SHP77 treated with DMSO at 0.1 percent for 48 hours (cell line): ENCODE data around the gene SYT5.
"Not testable (repeated sequence)": the region's sequence is repeated elsewhere in the genome, so short reads cannot be mapped to it uniquely, and the experiment has no call there.

Experiments
- DNase-seq: peaks from one replicate; lab custom pipeline; 2025; lab: John Stamatoyannopoulos, UW

Gene SYT5

DNA sequence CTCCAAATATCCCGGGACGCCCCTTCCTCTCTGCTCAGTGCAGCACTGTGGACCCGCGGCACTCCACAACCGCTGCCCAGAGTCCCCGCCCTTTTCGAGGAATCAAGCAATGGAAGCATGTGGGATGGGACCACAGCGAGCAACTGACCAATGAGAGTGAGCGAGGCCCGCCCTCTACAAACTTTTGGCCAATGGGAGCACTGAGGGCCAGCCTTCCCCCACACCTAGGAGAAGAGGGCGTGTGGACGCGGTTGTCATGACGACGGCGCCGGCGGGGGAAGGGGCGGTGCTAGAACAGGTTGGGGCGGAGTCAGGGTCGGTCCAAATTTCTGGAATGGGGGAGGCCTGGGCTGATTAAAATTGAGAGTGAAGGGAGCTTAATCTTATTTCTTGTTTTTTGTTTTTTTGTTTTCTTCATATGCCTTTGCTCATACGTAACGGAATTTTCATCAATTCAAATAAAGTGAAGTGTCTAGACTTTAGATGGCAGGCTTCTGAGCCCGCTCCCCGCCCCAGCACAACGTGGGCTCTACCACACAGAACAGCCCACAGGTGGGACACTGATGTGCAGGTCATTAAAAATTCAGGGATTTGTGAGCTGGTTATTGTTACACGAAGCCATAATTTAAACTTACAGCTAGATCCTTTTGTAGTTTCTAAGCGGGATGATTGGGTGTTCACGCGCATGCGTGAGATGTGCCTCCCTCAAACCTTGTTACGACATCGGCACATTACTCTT lies 13.4 kb downstream of the SYT5 start, which contains the start of gene DNAAF3:
Gene DNAAF3, minus strand, starts transcription at position 84 of the 739 bp plus-strand sequence. CDS start 200 bp downstream, outside the sequence.
- DNase-seq, result peak; percentile 89

DNA sequence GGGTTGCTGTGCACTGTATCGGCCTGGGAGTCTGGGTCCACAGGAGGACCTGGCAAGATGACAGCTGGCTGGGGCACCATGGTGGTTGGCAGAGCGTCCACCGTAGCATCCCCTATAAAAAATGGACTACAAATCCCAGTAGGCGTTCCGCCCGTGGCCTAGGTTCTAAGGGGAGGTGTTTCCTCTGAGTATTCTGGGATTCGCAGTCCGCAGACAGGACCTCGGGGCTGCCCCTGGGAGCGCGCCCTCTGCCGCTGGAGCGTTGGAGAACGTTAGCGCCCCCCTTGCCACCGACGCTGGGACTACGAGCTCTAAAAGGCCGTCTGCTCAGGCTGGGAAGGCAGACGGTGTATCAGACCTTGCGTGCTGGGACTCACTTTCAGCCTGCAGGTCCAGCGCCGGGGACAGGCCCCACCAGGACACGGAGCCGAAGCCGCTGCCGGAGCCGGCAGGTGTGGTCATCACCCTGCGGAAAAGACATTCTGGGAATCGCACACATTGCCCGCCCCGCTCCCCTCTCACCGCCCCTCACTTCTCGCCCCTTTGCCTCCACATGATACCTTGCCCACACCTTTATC lies 14.0 kb downstream of the SYT5 start:
- DNase-seq, result peak; percentile 82

DNA sequence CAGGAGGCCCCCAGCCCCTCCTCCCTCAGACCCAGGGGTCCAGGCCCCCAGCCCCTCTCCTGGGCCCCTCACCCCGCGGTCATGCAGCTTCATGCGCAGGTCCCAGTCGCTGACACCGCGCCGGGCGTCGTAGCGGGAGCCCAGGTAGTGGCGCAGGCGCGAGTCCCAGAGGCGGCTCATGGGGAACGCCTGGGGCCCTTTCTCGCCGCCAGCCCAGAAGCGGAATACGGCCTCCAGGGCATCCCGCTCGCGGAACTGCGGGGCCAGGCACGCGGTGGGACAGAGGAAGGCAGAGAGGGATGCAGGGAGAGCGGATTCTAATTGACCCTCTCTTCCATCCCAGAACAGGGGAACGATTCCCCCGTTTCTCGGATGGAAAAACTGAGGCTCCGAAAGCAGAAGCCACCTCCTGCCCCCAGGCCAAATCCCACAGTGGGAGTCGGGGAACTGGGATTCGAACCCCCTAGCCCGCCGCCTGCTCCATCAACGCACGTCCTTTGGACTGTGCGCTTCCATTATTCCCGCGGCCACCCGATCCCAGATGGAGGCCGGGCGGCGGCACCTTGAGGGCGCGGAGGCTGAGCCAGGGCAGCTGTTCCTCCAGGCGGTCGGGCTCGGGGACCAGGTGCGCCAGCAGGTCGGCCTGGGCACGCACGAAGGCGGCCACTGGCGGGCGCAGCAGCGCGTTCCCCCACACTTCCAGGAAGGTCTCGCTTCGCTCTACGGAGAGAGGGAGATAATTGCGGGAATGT lies 18.3 kb downstream of the SYT5 start:
- DNase-seq, result no peak

DNA sequence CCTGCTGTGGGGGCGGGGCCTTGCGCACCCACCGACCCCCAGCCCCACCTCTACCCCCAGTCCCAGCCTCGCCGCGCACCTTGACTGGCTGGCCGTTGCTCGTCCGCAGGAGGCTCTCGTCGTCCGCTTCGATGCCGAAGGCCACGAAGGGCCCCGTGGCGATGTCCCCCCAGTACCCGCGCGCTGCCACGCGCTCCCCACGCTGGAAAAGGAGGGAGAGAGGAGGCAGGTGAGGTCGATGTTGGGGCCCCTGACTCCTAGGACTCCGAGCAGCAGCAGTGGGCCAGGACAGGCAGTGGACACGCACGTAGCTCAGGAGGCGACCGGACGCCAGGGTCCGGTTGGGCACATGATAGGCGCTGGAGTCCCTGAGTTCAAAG lies 19.1 kb downstream of the SYT5 start:
- DNase-seq, result no peak

DNA sequence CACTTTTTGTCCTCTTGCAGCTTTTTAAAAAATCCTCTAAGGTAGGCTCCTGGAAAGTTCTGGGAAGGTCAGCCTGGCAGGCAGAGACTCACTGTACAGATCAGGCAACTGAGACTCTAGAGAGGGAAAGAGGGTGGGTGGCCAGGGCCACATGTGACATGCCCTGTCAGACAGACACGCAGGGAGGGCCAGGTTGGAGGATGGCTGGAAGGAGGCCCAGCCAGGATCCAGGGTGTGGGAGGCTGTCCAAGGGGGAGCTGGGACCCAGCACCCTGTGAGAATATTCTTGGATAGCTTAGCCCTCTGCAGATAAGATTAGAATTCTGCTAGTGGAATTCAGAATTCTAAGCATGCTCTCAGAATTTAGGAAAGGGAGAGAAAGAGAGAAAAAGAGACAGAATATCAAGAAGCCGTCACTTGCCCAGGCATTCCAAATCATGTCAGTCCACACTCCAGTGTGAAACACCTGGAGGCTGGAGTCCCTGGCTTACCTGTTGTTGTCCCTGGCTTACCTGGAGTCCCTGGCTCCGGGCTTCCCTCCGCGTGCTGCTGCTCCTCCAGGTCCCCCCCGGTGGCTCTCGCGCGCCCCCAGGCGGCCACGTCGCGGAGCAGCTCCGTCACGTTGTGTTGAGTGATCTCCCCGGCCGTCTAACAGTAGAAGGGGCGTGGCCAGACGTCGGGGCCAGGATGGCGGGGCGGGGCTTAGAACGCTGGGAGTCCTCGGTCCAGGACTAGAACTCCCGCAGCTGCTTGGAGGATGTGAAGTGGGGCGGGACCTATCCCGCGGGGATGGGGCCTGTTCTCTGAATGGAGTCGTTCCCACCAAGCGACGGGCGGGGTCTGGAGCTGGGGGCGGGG lies 19.7 kb downstream of the SYT5 start:
- DNase-seq, result peak; percentile 91

DNA sequence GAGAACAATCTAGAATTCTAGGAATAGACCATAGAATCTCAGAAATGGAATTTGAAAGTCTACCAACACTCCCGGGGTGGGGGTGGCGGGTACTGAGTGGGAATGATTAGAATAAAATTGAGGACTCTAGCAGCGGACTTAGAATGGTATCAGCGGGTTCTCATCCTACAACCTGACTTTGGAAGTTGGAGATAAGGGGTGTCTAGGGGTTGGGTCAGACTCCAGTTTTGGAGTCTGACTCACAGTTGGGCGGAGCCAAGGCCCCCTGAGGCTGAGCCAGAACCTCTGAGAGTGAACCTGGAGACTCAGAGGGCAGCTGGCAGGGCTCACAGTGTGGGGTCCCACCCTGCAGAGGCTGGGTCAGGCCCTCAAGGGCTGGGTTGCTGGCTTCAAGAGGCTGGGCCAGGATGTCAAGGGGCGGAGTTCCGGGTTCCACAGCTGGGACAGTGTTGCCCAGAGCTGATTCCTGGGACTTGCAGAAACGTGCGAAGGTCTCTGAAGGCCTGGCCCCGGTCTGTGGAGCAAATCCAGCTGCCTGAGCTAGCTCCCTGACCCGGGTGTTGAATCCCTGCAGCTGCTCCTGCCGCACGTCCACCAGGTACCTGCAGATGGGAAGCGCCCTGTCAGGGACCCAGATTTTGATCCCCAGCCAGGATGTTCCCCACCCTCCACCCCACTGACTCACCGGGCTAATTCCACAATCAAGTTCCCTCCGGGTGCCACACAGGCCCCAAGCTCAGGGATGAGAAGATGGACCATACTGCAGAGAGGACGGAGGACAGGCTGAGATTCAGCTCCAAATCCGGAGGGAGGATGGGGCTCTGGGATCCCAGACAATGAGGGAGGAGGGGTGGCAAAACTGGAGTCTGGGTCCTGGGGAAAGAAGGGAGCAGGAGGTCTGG lies 21.0 kb downstream of the SYT5 start:
- DNase-seq, result no peak

DNA sequence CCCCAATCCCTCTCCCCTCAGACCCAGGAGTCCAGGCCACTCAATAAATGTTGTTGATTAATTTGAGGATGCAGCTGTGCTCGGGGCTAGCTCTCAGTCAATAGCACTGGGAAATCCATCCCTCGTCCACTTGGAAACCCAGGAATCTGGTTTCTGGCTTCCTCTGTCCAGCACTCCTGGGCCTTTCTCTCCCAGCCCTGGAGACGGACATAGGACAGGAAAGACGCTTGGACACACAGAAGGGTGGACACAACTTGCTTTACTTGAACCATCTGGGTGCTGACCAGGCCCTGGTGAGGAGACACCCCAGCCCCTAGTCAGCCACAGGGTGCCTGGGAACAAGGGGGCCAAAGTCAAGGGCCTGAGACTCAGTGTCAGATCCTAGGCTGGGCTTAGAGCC lies 21.7 kb downstream of the SYT5 start:
- no peak for DNase-seq

DNA sequence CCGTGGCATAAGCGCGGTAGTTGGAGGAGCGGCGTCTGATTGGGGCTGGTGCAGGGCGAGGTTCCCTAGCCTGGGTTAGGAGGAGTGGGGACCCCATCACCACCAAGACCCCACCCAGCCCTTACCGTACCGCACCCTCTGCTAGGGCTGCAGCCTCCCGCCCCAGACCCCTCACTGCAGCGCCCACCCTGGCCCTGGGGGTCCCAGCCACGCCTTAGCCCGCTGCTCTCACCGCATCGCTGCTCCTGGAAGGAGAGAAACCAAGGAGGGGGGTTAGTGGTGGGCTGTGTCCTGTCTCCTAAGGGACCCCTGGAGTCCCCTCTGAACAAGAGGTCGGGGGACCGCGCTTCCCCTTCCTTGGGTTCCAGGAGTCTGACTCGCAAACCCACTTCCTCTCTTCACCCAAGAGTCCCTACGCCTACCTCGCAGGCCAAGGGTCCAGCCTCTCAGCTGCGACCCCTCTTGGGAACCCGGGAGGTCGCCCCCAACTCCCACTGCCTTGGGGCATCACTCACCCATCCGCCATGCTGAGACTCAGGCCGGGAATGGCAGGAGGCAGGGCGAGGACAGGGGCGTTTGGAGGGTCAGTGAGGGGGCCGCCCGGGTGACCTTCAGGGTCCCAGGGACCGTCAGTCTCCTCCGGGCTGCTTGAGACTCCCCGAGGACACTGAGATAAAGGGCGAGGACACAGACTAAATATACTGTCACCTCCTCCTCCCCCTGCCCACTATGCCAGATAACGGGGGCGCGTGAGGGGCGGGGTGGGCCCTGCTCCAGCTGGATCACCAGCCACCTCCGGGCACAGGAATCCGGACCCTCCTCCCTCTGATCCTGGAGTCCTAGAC lies 22.8 kb downstream of the SYT5 start, which contains the start of gene TNNI3:
Gene TNNI3, minus strand, starts transcription at position 669 of the 845 bp plus-strand sequence. Its CDS starts 143 bp downstream, at position 526.
- DNase-seq, result no peak

DNA sequence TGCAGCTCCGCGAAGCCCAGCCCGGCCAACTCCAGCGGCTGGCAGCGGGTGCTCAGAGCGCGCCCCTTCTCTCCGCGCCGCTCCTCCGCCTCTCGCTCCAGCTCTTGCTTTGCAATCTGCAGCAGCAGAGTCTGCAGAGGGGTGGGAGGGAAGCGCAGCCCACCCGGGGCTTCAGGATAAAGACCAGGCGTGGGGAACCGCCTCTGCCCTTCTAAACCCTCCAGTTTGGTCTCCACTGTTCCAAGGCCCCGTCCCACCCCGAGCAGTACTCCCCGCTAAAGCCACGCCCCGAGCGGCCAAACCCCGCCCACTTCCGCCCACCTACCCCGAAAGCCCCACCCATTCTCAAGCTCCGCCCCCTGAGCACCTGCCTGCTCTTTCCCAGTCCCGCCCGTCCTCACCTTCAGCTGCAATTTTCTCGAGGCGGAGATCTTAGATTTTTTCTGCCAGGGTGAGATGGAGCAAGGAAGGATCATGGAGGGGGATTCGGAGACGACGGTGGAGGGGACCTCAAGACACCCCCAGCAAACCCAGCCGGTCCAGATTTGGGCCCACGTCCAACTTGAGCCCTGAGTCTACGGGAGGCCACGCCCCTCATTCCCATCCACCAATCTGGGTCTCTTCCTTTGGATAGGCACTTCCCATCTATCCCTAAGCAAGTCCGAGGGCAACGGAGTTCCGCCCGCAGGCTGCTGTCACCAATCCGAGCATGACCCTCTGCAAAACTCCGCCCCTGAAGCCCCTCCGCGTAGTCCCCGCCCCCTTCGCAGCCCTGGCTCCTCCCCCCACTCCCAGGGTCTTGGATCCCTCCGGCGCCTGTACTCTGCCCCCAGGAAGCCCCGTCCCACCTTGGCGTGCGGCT lies 23.7 kb downstream of the SYT5 start:
- peak; percentile 91 for DNase-seq

DNA sequence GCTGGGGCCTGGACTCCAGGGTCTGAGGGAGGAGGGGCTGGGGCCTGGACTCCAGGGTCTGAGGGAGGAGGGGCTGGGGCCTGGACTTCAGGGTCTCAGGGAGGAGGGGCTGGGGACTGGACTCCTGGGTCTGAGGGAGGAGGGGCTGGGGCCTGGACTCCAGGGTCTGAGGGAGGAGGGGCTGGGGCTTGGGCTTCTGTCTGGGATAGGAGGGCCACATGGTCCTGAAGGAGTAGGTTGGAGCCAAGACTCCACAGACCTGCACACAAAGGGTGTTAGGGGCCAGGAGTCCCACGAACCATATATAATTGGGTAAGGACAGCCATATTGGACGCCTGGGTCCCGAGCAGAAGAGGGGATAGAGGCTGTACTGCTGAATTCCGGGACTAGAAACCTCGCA lies 24.3 kb downstream of the SYT5 start:
- DNase-seq, result not testable (repeated sequence)

DNA sequence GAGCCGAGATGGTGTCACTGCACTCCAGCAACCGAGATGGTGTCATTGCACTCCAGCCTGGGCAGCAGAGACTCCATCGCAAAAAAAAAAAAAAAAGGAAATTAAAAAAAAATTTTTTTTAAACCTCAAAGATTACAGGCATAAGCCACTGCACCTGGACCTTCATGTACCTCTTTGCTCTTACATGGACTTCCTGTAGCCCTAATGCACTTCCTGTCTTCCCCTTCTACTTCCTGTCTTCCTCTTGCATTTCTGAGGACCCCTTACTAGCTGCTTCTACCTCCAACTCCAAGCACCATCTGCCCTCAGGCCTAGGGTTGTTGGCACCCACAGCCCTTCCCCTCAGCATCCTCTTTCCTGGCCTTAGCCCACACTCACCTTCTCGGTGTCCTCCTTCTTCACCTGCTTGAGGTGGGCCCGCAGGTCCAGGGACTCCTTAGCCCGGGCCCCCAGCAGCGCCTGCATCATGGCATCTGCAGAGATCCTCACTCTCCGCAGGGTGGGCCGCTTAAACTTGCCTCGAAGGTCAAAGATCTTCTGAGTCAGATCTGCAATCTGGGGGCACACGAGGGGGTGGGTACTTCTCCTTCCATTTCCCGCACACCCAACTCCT lies 26.3 kb downstream of the SYT5 start:
- DNase-seq, result no peak

DNA sequence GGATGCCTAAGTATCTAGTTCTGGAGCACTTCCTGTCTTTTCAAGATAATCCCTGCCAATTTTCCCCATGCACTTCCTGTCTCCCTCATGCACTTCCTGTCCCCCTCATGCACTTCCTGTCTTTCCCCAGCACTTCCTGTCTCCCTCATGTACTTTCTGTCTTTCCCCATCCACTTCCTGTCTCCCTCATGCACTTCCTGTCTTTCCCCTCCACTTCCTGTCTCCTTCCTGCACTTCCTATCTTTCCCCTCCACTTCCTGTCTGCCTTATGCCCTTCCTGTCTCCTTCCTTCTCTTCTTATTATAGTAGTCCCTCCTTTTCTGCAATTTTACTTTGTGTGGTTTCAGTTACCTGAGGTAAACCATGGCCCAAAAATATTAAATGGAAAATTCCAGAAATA lies 28.1 kb downstream of the SYT5 start:
- DNase-seq, result no peak

DNA sequence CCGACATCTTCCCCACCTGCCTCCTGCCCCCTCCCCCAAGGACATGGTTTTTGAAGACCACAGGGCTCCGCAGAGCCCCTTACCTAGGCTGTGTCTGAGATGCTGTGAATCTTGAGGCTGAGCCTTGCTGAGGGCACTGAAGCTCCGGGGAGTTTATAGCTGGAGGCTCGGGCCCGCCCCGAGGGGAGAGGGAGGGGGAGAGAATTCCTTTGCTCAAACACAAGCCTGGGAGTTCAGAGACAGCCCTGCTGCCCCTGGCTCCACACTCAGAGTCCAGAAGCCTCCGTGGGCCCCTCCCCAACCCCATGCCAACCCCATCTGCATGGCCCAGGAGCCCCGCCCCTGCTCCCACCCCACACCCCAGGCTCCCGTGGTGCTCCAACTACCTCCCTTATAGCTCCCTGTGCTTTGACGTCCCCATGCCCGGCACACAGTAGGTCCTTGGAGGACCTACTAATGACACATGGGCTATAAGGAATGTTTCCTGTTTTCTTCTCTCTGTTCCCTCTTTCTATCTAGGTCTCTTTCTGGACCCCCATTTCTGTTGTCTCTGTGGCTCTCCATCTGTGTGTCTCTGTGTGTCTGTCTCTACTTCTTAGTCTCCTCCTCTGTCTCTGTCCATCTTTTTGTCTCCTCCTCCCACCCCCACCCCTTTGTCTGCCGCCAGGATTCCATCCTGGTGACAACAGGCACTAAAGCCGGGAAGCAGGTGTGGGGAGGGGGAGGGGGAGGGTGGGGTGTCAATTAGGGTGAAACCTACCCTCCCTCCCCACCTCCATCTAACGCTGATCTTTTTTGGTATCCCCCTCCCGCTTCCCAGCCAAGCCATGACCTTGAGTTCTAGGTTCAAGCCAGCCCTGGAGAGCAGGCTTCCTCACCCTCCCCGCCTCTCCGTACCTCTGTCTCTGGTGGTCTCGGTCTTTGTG lies 30.7 kb downstream of the SYT5 start, which contains the start of gene TNNT1:
Gene TNNT1, minus strand, starts transcription at position 129 of the 926 bp plus-strand sequence. CDS start 2,049 bp downstream, outside the sequence.
- DNase-seq, result no peak

DNA sequence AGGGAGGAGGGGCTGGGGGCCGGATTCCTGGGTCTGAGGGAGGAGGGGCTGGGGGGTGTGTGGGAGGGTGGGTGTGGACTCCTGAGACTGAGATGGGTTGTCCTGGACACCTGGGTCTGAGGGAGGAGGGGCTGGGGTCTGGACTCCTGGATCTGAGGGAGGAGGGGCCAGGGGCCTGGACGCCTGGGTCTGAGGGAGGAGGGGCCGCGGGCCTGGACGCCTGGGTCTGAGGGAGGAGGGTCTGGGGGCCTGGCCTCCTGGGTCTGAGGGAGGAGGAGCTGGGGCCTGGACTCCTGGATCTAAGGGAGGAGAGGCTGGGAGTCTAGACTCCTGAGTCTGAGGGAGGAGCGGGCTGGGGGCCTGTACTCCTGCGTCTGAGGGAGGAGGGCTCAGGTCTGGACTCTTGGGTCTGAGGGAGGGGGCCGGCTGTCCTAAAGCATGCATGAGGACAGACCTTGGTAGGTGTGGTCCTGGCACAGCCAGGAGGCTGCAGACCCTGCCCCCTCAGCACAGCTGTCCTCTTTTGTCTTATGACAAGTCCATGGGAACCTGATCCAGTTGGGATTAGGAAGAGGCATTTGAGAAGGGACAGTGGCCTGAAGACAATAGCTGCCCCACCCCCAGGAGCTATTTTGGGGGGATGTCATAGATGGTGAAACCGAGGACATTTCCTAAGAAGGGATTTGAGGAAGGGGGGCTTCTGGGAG lies 32.4 kb downstream of the SYT5 start:
- DNase-seq, result no peak

DNA sequence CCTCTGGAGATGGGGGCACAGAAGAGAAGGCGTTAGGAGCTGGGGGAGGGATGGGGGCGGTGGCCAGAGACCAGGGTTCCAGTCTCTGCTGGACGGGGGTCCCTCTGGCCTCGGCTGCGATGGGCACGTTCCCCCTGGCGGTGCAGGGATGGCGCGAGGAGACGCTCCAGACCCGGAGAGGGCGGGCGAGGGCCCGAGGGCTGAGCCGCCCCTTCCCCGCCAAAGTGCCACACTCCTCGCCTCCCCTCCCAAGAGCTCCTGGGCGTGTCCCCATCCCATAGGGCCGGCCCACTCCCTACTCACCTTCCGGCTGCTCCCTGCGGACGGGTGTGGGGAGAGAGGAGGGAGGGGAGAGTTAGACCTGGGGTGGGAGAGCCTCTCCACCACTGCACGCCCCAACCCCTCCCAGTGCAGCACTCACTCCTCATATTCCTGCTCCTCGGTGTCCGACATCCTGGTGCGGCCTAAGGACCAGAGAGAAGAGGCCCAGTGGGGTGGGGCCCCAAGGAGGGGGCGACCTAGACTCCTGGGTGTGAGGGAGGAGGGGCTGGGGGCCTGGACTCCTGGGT lies 33.3 kb downstream of the SYT5 start:
- DNase-seq, result peak; percentile 30

DNA sequence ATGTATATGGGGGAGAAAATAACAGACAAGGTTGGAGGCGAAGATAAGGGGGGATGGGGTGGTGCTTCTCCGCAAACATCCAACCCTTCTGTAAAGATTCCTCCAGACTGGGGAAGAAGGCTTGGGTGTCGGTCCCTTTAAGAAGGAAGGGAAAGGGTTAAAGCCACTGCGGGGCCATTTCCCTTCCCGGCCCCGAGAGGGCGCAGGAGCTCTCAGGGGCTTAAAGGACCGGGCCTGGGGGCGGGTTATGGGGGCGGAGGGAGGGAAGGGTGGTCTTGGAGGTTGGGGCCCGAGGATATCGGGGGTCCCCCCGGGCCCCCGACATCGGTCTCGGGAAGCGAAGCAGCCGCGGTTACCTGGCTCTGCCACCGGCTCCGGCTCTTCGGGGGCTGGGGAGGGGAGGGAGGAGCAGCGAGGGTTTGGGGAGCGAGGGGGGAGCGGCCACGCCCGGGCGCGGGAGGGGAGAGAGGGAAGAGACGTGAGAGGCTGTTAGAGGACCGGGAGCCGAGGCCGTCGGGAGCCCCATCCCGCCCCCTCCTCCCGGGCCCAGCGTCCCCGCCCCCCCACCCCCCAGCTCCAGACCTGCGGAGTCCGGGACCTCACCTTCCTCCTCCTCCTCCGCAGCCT lies 33.9 kb downstream of the SYT5 start:
- no peak for DNase-seq
